ENCODE data around the gene C21orf58. TPM values are rescaled to one million over a fixed set of nuclear protein-coding genes. Genes with fewer than 3 reads are reported as not detected.

Gene C21orf58
- total and polyA plus RNA-seq, 11 donors: 0.64 to 4.0 (median 1.3) TPM

- intact Hi-C loops (cut with DNase I): loop anchor here in 6 of 10 donors (5.0 to 10.0 kb wide), 8 partner anchors 33 to 676 kb away; partner anchors contain the start of genes MCM3AP (in 4 of the 6), YBEY (in 4 of the 6), LSS (in 1 of the 6) and PCBP3 (in 1 of the 6)
Measured at GRCh38 chr21:46320331-46320801, 3.3 kb downstream of the C21orf58 start.

GRCh38 chr21:46319186-46319585 is 4.5 kb downstream of the C21orf58 start:
- Histone ChIP-seq H3K27me3 (no peaks in the 10 kb centered on the region), H3K27ac (no peak overlapping the region), H3K4me1 (peaks cover 4 to 28% (median 15%) of the 10 kb centered on the region in 12 donors), H3K36me3 (peaks cover 0 to 4% (median 0%) of the 10 kb centered on the region in 9 donors), H3K4me3 (no peak overlapping the region), H3K9me3 (no peaks in the 10 kb centered on the region)
- TF ChIP-seq POLR2A (IDR thresholded peaks at IDR 0.05): no peak
- no peak for TF ChIP-seq CTCF (IDR thresholded peaks at IDR 0.05)
- intact Hi-C loops (cut with DNase I): no loop called here
- ATAC-seq: no peak
- 92 to 98% (median 95%) methylated on average over 7 of the region's 7 CpGs for WGBS, 4 donors
- DNase-seq: no peak

More at GRCh38 chr21:46320331-46320801, 3.3 kb downstream of the C21orf58 start:
- no peak for TF ChIP-seq POLR2A (IDR thresholded peaks at IDR 0.05)
- no peak for TF ChIP-seq CTCF (IDR thresholded peaks at IDR 0.05)
- no peak overlapping the region for H3K4me3 ChIP-seq
- H3K36me3 ChIP-seq: no peaks in the 10 kb centered on the region
- ATAC-seq (no peak), DNase-seq (no peak)
- H3K9me3 ChIP-seq: no peaks in the 10 kb centered on the region
- WGBS, 4 donors: 53 to 65% (median 59%) methylated on average over 4 of the region's 4 CpGs
- no peak overlapping the region for H3K27ac ChIP-seq
- H3K27me3 ChIP-seq: no peaks in the 10 kb centered on the region
- H3K4me1 ChIP-seq: peaks cover 4 to 30% (median 16%) of the 10 kb centered on the region in 12 donors

- WGBS, 4 donors: 86 to 92% (median 89%) methylated on average over 4 of the region's 4 CpGs
- Histone ChIP-seq H3K27me3 (no peaks in the 10 kb centered on the region), H3K4me3 (no peak overlapping the region), H3K9me3 (no peaks in the 10 kb centered on the region), H3K36me3 (peaks cover 0 to 4% (median 0%) of the 10 kb centered on the region in 9 donors), H3K4me1 (peaks cover 4 to 28% (median 14%) of the 10 kb centered on the region in 12 donors), H3K27ac (no peak overlapping the region)
- ATAC-seq (no peak), DNase-seq (no peak)
- TF ChIP-seq CTCF (IDR thresholded peaks at IDR 0.05) (no peak), POLR2A (IDR thresholded peaks at IDR 0.05) (no peak)
- intact Hi-C loops (cut with DNase I): no loop called here
Measured at GRCh38 chr21:46318464-46318845, 5.2 kb downstream of the C21orf58 start.

- Histone ChIP-seq H3K27ac (no peak overlapping the region), H3K4me3 (no peak overlapping the region), H3K27me3 (no peaks in the 10 kb centered on the region), H3K36me3 (peaks cover 0 to 4% (median 0%) of the 10 kb centered on the region in 9 donors), H3K9me3 (no peaks in the 10 kb centered on the region), H3K4me1 (peaks cover 3 to 25% (median 9%) of the 10 kb centered on the region in 12 donors)
- intact Hi-C loops (cut with DNase I): no loop called here
- peak; percentile 77 to 93 (median 86) for ATAC-seq
- WGBS, 4 donors: 63 to 77% (median 68%) methylated on average over 17 to 20 of the region's 20 CpGs
- peak; percentile 40 to 79 (median 73) for DNase-seq
- TF ChIP-seq CTCF (IDR thresholded peaks at IDR 0.05): no peak
- no peak for TF ChIP-seq POLR2A (IDR thresholded peaks at IDR 0.05)
Measured at GRCh38 chr21:46317710-46318463, 5.8 kb downstream of the C21orf58 start.
